C4-2B (cell line): ENCODE results near the gene CUX1.

ENCODE experiments used
- CTCF ChIP-seq: fragments of 450-650 bp; conservative IDR thresholded peaks from 2 replicates; pipeline ENCODE4 v1.5.1; 2017; ENCODE audit warnings: mild to moderate bottlenecking
- ZFX ChIP-seq: fragments of 450-650 bp; IDR thresholded peaks from 2 replicates; pipeline ENCODE4 v1.6.1; 2017

DNA sequence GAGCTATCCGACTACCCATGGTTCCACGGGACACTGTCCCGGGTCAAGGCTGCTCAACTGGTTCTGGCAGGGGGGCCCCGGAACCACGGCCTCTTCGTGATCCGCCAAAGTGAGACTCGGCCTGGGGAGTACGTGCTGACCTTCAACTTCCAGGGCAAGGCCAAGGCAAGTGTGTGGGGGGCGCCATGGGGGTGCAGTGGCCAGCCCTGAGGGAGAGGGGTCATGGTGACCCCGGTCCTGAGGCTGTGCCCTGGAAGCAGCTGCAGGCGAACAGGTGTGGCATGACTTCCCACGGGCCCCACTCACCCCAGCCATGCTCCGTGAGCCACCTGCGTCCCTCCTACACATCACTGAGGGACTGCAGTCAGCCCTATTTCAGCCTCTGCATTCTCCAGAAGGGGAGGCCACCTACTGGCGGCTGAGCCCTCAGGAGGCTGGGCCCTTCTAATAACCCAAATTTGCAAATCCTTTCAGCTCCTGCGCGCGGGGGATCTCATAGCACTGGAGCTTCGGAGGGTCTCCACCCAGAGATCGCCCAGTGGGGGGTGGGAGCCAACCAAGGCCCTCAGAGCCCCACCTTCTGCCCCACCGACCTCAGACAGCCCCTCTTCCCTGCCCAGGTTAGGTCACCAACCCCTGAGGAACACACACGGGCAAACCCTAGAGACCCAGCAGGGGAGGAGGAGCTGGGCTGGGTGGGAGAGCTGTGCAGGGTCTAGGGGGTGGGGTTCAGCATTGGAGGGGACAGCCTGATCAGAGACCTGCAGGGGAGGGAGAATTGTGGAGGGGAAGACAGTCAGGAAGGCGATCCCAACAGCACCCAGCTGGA lies 500.0 kb downstream of the CUX1 start:
- TF ChIP-seq CTCF: no peak
- TF ChIP-seq ZFX: no peak
